ENCODE data around the gene CNTN4.

The CNTN4 gene

DNA sequence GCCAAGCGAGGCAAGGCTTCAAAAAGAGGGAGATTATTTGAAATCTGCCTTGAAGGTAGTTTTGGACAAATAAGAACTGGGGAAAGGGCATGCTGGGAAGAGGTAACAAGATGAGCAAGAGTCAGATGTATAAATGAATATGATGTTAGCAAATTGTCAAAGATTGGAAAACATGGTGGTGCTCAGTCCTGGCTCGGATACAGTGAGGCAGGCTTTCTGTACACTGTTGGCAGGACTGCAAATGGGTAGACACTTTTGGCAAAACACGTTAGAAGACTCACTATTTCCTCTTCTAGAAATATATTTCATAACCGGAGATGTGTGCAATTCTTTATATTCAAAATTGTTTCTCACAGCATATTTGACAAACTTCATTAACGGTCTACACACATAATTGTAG lies 581.6 kb downstream of the CNTN4 start:
- no peak for DNase-seq (ENCODE audit: low read depth)
- no peak for TF ChIP-seq CTCF (IDR thresholded peaks at IDR 0.05; ENCODE audit: insufficient read depth, low read depth, low read length, missing control alignments)
- H3K4me3 ChIP-seq (ENCODE audit: low read depth, low read length) = no peak overlapping the region

DNA sequence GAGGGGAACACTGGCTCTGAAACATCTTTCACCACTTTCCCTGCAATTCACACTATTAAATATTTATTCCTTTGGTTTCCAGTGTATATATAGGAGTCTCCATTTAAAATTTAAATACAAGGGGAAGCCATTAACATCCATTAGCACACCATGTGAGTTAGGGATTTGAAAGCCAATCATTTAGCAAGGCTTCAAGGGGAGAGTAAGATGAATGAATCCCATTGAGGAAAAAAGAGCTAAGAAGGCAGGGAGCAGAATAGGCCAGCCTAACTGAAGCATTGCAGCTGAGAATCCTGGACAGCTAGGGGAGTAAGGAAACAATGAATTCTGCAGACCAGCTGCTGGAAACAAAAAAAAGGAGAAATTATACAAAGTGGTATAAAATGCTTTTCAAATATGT lies 585.4 kb downstream of the CNTN4 start:
- no peak for TF ChIP-seq CTCF (IDR thresholded peaks at IDR 0.05; ENCODE audit: insufficient read depth, low read depth, low read length, missing control alignments)
- no peak for DNase-seq (ENCODE audit: low read depth)

DNA sequence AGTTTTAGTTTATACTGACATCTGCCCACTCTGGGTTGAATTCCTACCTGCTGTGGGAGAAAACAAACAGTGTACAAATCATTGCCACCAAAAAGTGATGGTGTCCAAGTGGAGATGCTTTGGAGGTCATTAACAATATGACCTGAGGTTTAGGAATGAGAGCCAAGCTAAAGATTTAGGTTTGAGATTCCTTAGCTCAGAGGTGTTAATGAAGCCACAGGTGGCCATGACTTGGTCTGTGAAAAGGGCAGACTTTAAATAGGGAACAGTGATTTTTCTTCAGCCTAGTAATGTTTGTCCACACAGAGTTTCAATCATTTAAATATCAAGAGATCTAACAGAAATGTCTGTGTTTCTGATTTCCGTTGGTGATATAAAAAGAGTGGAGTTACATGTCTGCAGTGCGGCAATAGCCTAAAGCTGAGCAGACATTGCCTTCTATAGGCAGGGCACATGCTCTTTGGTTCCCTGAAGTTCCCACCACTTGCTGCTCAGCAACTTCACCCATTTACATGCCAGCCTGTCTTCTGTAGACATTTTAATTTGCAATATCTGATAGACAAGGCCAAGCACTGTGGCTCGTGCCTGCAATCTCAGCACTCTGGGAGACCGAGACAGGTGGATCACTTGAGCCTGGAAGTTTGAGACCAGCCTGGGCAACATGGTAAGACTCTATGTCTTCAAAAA lies 588.3 kb downstream of the CNTN4 start:
- H3K4me3 ChIP-seq (ENCODE audit: low read depth, low read length) = no peak overlapping the region
- DNase-seq (ENCODE audit: low read depth) = no peak
- TF ChIP-seq CTCF (IDR thresholded peaks at IDR 0.05; ENCODE audit: insufficient read depth, low read depth, low read length, missing control alignments) = no peak

More for the DNA sequence above, 585.4 kb downstream of the CNTN4 start:
- no peak overlapping the region for H3K4me3 ChIP-seq (ENCODE audit: low read depth, low read length)

DNA sequence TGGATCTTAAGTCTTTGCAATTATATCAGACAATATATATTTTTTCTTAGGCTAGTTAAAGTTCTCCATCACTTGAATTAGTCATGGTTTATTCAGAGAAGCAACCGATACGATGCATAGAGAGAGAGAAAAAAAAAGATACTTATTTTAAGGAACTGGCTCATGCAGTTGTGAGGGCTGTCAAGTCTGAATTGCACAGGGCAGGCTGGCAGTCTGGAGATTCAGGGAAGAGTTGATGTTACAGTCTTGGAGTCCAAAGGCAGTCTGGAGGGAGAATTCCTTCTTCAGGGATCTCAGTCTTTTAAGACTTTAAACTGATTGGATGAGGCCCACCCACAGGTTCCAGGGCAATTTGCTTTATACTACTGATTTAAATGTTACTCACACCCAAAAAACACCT lies 598.9 kb downstream of the CNTN4 start:
- no peak overlapping the region for H3K4me3 ChIP-seq (ENCODE audit: low read depth, low read length)
- no peak for TF ChIP-seq CTCF (IDR thresholded peaks at IDR 0.05; ENCODE audit: insufficient read depth, low read depth, low read length, missing control alignments)
- DNase-seq (ENCODE audit: low read depth) = no peak

- no peak for TF ChIP-seq CTCF (IDR thresholded peaks at IDR 0.05; ENCODE audit: insufficient read depth, low read depth, low read length, missing control alignments)
- H3K4me3 ChIP-seq (ENCODE audit: low read depth, low read length) = no peak overlapping the region
- no peak for DNase-seq (ENCODE audit: low read depth)
Observed at GRCh38 chr3:2701471-2701870, 602.8 kb downstream of the CNTN4 start.

DNA sequence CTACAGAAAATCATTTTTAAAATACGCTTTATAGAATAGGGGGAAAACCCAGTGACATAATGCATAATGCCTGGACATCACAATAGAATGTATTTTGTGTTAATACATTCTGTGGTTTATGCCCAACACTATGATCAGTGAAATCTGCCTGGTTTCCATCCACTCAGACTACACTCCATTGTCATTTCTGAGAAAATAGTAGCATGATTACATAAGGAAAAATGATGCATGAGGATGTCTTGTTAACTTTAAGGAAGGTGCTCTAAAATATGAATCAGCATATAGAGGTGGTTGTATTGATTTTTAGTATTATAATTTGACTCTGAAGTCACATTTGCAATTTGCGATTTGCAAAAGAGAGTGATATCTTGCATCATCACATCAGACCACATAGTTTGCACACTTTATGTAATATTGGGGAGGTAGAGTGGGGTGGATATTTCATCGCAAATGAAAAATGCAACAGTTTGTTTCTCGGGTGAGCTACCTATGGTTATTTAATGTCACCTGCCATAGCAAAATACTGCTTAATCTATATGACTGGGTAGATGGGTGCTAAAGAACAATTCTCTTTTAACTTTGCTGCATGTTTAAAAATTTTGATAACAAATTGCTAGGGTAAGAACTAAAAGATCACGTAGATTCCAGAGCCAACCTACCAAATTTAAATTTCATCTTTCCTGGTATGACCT lies 607.6 kb downstream of the CNTN4 start:
- DNase-seq (ENCODE audit: low read depth) = no peak
- no peak overlapping the region for H3K4me3 ChIP-seq (ENCODE audit: low read depth, low read length)
- no peak for TF ChIP-seq CTCF (IDR thresholded peaks at IDR 0.05; ENCODE audit: insufficient read depth, low read depth, low read length, missing control alignments)
